ENCODE data around the gene SRPRA.

GRCh38 chr11:126313826-126314225 lies 45.1 kb upstream of the SRPRA start:
- no peak for TF ChIP-seq EZH2 (IDR thresholded peaks at IDR 0.05; ENCODE audit: borderline replicate concordance, control insufficient read depth, low read depth, low read length)
- no peak for TF ChIP-seq MTA2 (IDR thresholded peaks at IDR 0.05; ENCODE audit: low read depth)
- TF ChIP-seq CTCF (IDR thresholded peaks at IDR 0.05 in 2 of 3, conservative IDR thresholded peaks at IDR 0.05 in 1 of 3; ENCODE audit: control insufficient read depth in 2 of 3, extremely low read depth in 1 of 3, insufficient read depth in 1 of 3, low read depth in 3 of 3, low read length in 3 of 3), result no peak
- TF ChIP-seq ESRRA (IDR thresholded peaks at IDR 0.05; ENCODE audit: low read length), result no peak
- TF ChIP-seq SRF (IDR thresholded peaks at IDR 0.05; ENCODE audit: low read depth in 2 of 2, low read length in 2 of 2), result no peak
- no peak for TF ChIP-seq YBX1 (IDR thresholded peaks at IDR 0.05)
- no peak for TF ChIP-seq POLR2A (IDR thresholded peaks at IDR 0.05; ENCODE audit: low read depth, low read length)
- TF ChIP-seq SUZ12 (IDR thresholded peaks at IDR 0.05; ENCODE audit: unreplicated experiment), result no peak
- no peak for TF ChIP-seq CREB1 (IDR thresholded peaks at IDR 0.05; ENCODE audit: low read depth)
- no peak for TF ChIP-seq POLR2AphosphoS5 (IDR thresholded peaks at IDR 0.05; ENCODE audit: low read length)
- no peak for TF ChIP-seq ELK1 (IDR thresholded peaks at IDR 0.05; ENCODE audit: low read depth, low read length)

Data from GM12878 (cell line).